HG03439 (cell line): Measurements from ENCODE around the gene AEBP2.
A peak's percentile ranks its signal among the peaks of the same experiment; 100 is the strongest.

Source experiments
- ATAC-seq: cut with Tn5 transposase; IDR thresholded peaks from one replicate; pipeline ENCODE4 v1.9.1; 2021; ENCODE audit warnings: mild to moderate bottlenecking, moderate library complexity; ENCODE audit not compliant: unreplicated experiment

AEBP2 gene

GRCh38 chr12:19546611-19547162 is 107.4 kb downstream of the AEBP2 start:
- no peak for ATAC-seq

GRCh38 chr12:19547271-19547671 is 108.0 kb downstream of the AEBP2 start:
- ATAC-seq, result no peak

- no peak for ATAC-seq
These were observed 109.5 kb downstream of the AEBP2 start for GRCh38 chr12:19548834-19549233.

- ATAC-seq, result no peak
These were observed 111.3 kb downstream of the AEBP2 start for GRCh38 chr12:19550626-19551025.

- ATAC-seq, result peak; percentile 82
These were observed 113.3 kb downstream of the AEBP2 start for GRCh38 chr12:19552441-19553097.

GRCh38 chr12:19553175-19553574 is 113.9 kb downstream of the AEBP2 start:
- ATAC-seq, result no peak

- no peak for ATAC-seq
These were observed 122.2 kb downstream of the AEBP2 start for GRCh38 chr12:19561411-19561961.
